Neural cell (in vitro differentiated cells): ENCODE data around the gene JMJD1C. TPM values are rescaled to one million over a fixed set of nuclear protein-coding genes. Genes with fewer than 3 reads are reported as not detected.

Experiments used
- H2AFZ ChIP-seq: fragments of 200-600, 300-800 bp; sonication (generic), shearing (Covaris generic); 2 replicates; pipeline ENCODE4 v1.6.0; 2014; ENCODE audit warnings: low read depth, mild to moderate bottlenecking, antibody characterized with exemption, low read length, moderate library complexity
- H3F3A ChIP-seq: fragments of 200-600 bp; shearing (Covaris generic); 2 replicates; pipeline ENCODE4 v1.6.1; 2016; ENCODE audit warnings: mild to moderate bottlenecking, moderate library complexity, mixed read lengths, antibody characterized with exemption, low read length; ENCODE audit not compliant: insufficient read depth, poor library complexity, severe bottlenecking
- H3K27ac ChIP-seq: fragments of 200-600, 300-800 bp; sonication (generic), shearing (Covaris generic); 2 replicates; pipeline ENCODE4 v1.5.1; 2014; ENCODE audit warnings: mild to moderate bottlenecking, low read length, moderate library complexity
- H3K27me3 ChIP-seq: fragments of 300-800, 200-600 bp; sonication (generic), shearing (Covaris generic); 2 replicates; pipeline ENCODE4 v1.6.0; 2014; ENCODE audit warnings: mild to moderate bottlenecking, low read depth, low read length, moderate library complexity; ENCODE audit not compliant: insufficient read depth
- H3K36me3 ChIP-seq: fragments of 300-800, 200-600 bp; sonication (generic), shearing (Covaris generic); 2 replicates; pipeline ENCODE4 v1.5.1; 2014; ENCODE audit warnings: mild to moderate bottlenecking, antibody characterized with exemption, low read length, moderate library complexity; ENCODE audit not compliant: insufficient read depth
- H3K4me2 ChIP-seq: fragments of 300-800, 200-600 bp; sonication (generic), shearing (Covaris generic); 2 replicates; pipeline ENCODE4 v1.6.0; 2014; ENCODE audit warnings: mild to moderate bottlenecking, low read length
- H3K4me3 ChIP-seq: fragments of 300-800, 200-600 bp; sonication (generic), shearing (Covaris generic); 2 replicates; pipeline ENCODE4 v1.5.1; 2014; ENCODE audit warnings: mild to moderate bottlenecking, low read length, moderate library complexity
- H3K79me2 ChIP-seq: fragments of 200-600 bp; shearing (Covaris generic); replicated peaks from 2 replicates; pipeline ENCODE4 v1.6.0; 2014; ENCODE audit warnings: mild to moderate bottlenecking, low read length, moderate library complexity; ENCODE audit not compliant: insufficient read depth
- H3K9ac ChIP-seq: fragments of 300-800, 200-600 bp; sonication (generic), shearing (Covaris generic); 2 replicates; pipeline ENCODE4 v1.6.1; 2016; ENCODE audit warnings: mild to moderate bottlenecking, low read length, mixed read lengths
- H3K9me2 ChIP-seq: fragments of 200-600 bp; shearing (Covaris generic); 2 replicates; pipeline ENCODE4 v1.6.1; 2016; ENCODE audit warnings: mild to moderate bottlenecking, low read length, mixed read lengths; ENCODE audit not compliant: insufficient read depth
- H3K9me3 ChIP-seq: fragments of 200-600, 300-800 bp; sonication (generic), shearing (Covaris generic); 2 replicates; pipeline ENCODE4 v1.6.1; 2016; ENCODE audit warnings: mild to moderate bottlenecking, mixed run types, low read length, moderate library complexity, mixed read lengths
- H4K20me1 ChIP-seq: fragments of 200-600 bp; shearing (Covaris generic); 2 replicates; pipeline ENCODE4 v1.6.1; 2016; ENCODE audit warnings: mild to moderate bottlenecking, mixed run types; ENCODE audit not compliant: insufficient read depth
- CTCF ChIP-seq: fragments of 450-650 bp; IDR thresholded peaks from 2 replicates; pipeline ENCODE4 v1.5.1; 2014; ENCODE audit warnings: antibody characterized with exemption, mild to moderate bottlenecking, moderate library complexity; ENCODE audit not compliant: poor library complexity, severe bottlenecking
- EP300 ChIP-seq: fragments of 450-650 bp; conservative IDR thresholded peaks from 2 replicates; pipeline ENCODE4 v1.6.1; 2014; ENCODE audit warnings: antibody characterized with exemption, mild to moderate bottlenecking, moderate library complexity; ENCODE audit not compliant: poor library complexity, severe bottlenecking
- EZH2 ChIP-seq: fragments of 200-600, 300-800 bp; shearing (Covaris generic), sonication (generic); IDR thresholded peaks from 2 replicates; pipeline ENCODE4 v1.6.1; 2014; ENCODE audit warnings: antibody characterized with exemption, low read length, borderline replicate concordance, mild to moderate bottlenecking; ENCODE audit not compliant: insufficient read depth, poor library complexity, severe bottlenecking
- MXI1 ChIP-seq: fragments of 450-650 bp; conservative IDR thresholded peaks from 2 replicates; pipeline ENCODE4 v1.6.1; 2014; ENCODE audit warnings: antibody characterized with exemption, mild to moderate bottlenecking; ENCODE audit not compliant: poor library complexity, severe bottlenecking
- POLR2AphosphoS5 ChIP-seq: IDR thresholded peaks from 2 replicates; pipeline ENCODE4 v1.6.1; 2012
- RAD21 ChIP-seq: fragments of 450-650 bp; conservative IDR thresholded peaks from 2 replicates; pipeline ENCODE4 v1.6.1; 2014; ENCODE audit warnings: antibody characterized with exemption, mild to moderate bottlenecking, moderate library complexity
- SMC3 ChIP-seq: fragments of 450-650 bp; conservative IDR thresholded peaks from 2 replicates; pipeline ENCODE4 v1.6.1; 2014; ENCODE audit warnings: antibody characterized with exemption, mild to moderate bottlenecking, moderate library complexity; ENCODE audit not compliant: poor library complexity
- TAF1 ChIP-seq: IDR thresholded peaks from 2 replicates; pipeline ENCODE4 v1.6.1; 2012; ENCODE audit warnings: low read depth
- polyA plus RNA-seq: library from polyadenylated mRNA; depleted of rRNA; stranded (reverse); fragments of >200 nt; gene quantifications from 2 replicates; pipeline ENCODE4 v1.2.3, GENCODE V29; 2014
- TF ChIP-seq, protein P1 (sequence below): IDR thresholded peaks from 2 replicates; pipeline ENCODE4 v1.6.1; 2012; ENCODE audit warnings: borderline replicate concordance

Gene JMJD1C
- polyA plus RNA-seq, 1 donor from 2014 or later: 108 TPM

- Histone ChIP-seq H3K4me2 (peak overlapping the region; percentile 85), H3F3A (peaks cover 6% of the 10 kb centered on the region), H3K4me3 (peak overlapping the region; percentile 73), H3K36me3 (peaks cover 6% of the 10 kb centered on the region), H3K9me2 (no peaks in the 10 kb centered on the region), H3K79me2 (peaks cover 64% of the 10 kb centered on the region), H3K27me3 (no peaks in the 10 kb centered on the region), H3K27ac (no peak overlapping the region), H4K20me1 (peaks cover 6% of the 10 kb centered on the region), H3K9ac (no peak overlapping the region), H3K9me3 (no peaks in the 10 kb centered on the region), H2AFZ (no peak overlapping the region)
- TF ChIP-seq SMC3 (no peak), EP300 (no peak), MXI1 (no peak), POLR2AphosphoS5 (no peak), CTCF (no peak), EZH2 (no peak), RAD21 (no peak), TAF1 (no peak)
- TF ChIP-seq, protein P1, sequence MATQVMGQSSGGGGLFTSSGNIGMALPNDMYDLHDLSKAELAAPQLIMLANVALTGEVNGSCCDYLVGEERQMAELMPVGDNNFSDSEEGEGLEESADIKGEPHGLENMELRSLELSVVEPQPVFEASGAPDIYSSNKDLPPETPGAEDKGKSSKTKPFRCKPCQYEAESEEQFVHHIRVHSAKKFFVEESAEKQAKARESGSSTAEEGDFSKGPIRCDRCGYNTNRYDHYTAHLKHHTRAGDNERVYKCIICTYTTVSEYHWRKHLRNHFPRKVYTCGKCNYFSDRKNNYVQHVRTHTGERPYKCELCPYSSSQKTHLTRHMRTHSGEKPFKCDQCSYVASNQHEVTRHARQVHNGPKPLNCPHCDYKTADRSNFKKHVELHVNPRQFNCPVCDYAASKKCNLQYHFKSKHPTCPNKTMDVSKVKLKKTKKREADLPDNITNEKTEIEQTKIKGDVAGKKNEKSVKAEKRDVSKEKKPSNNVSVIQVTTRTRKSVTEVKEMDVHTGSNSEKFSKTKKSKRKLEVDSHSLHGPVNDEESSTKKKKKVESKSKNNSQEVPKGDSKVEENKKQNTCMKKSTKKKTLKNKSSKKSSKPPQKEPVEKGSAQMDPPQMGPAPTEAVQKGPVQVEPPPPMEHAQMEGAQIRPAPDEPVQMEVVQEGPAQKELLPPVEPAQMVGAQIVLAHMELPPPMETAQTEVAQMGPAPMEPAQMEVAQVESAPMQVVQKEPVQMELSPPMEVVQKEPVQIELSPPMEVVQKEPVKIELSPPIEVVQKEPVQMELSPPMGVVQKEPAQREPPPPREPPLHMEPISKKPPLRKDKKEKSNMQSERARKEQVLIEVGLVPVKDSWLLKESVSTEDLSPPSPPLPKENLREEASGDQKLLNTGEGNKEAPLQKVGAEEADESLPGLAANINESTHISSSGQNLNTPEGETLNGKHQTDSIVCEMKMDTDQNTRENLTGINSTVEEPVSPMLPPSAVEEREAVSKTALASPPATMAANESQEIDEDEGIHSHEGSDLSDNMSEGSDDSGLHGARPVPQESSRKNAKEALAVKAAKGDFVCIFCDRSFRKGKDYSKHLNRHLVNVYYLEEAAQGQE: no peak
Observed at GRCh38 chr10:63264617-63265221, 201.1 kb downstream of the JMJD1C start.

- Histone ChIP-seq H4K20me1 (peaks cover 6% of the 10 kb centered on the region), H3K9me2 (no peaks in the 10 kb centered on the region), H3K79me2 (peaks cover 66% of the 10 kb centered on the region), H3K4me2 (no peak overlapping the region), H3K9ac (no peak overlapping the region), H3K36me3 (peaks cover 6% of the 10 kb centered on the region), H3K27me3 (no peaks in the 10 kb centered on the region), H3K27ac (no peak overlapping the region), H3K4me3 (no peak overlapping the region), H3F3A (no peaks in the 10 kb centered on the region), H2AFZ (no peak overlapping the region), H3K9me3 (no peaks in the 10 kb centered on the region)
- TF ChIP-seq SMC3: no peak
- no peak for TF ChIP-seq TAF1
- TF ChIP-seq MXI1: no peak
- TF ChIP-seq, protein P1: no peak
- TF ChIP-seq EP300: no peak
- TF ChIP-seq EZH2: no peak
- TF ChIP-seq CTCF: no peak
- no peak for TF ChIP-seq POLR2AphosphoS5
- TF ChIP-seq RAD21: no peak
Observed at GRCh38 chr10:63262430-63263073, 203.2 kb downstream of the JMJD1C start.
